ENCODE measurements around the gene SPIRE1.

Gene SPIRE1

GRCh38 chr18:12455496-12455895 lies 202.4 kb downstream of the SPIRE1 start:
- no peak overlapping the region for H3K4me3 ChIP-seq (ENCODE audit: low read depth, low read length)
- no peak for TF ChIP-seq CTCF (IDR thresholded peaks at IDR 0.05; ENCODE audit: low read depth, low read length)

- no peak overlapping the region for H3K4me3 ChIP-seq (ENCODE audit: low read depth, low read length)
- TF ChIP-seq CTCF (IDR thresholded peaks at IDR 0.05; ENCODE audit: low read depth, low read length): no peak
Measured at GRCh38 chr18:12452784-12453183, 205.1 kb downstream of the SPIRE1 start.

GRCh38 chr18:12451428-12451827 lies 206.5 kb downstream of the SPIRE1 start:
- TF ChIP-seq CTCF (IDR thresholded peaks at IDR 0.05; ENCODE audit: low read depth, low read length): no peak

GRCh38 chr18:12449051-12449785 lies 208.7 kb downstream of the SPIRE1 start:
- no peak for TF ChIP-seq CTCF (IDR thresholded peaks at IDR 0.05; ENCODE audit: low read depth, low read length)
- H3K4me3 ChIP-seq (ENCODE audit: low read depth, low read length): no peak overlapping the region

More at GRCh38 chr18:12451428-12451827, 206.5 kb downstream of the SPIRE1 start:
- no peak overlapping the region for H3K4me3 ChIP-seq (ENCODE audit: low read depth, low read length)

GRCh38 chr18:12445554-12445953 lies 212.4 kb downstream of the SPIRE1 start:
- TF ChIP-seq CTCF (IDR thresholded peaks at IDR 0.05; ENCODE audit: low read depth, low read length): no peak
- H3K4me3 ChIP-seq (ENCODE audit: low read depth, low read length): no peak overlapping the region

- no peak overlapping the region for H3K4me3 ChIP-seq (ENCODE audit: low read depth, low read length)
- TF ChIP-seq CTCF (IDR thresholded peaks at IDR 0.05; ENCODE audit: low read depth, low read length): no peak
Measured at GRCh38 chr18:12443551-12443950, 214.4 kb downstream of the SPIRE1 start.

- no peak overlapping the region for H3K4me3 ChIP-seq (ENCODE audit: low read depth, low read length)
- TF ChIP-seq CTCF (IDR thresholded peaks at IDR 0.05; ENCODE audit: low read depth, low read length): no peak
Measured at GRCh38 chr18:12442946-12443345, 215.0 kb downstream of the SPIRE1 start.
